Large intestine (tissue), 3 donors: ENCODE data around the gene MTARC2. TPM values are rescaled to one million over a fixed set of nuclear protein-coding genes. Genes with fewer than 3 reads are reported as not detected.
A peak's percentile ranks its signal among the peaks of the same experiment; 100 is the strongest.

Experiments
- DNase-seq, 2 donors: peaks; one replicate each; pipeline versions ENCODE4 v3.0.0 to v3.0.0-alpha.2; 2013
- H3K27ac ChIP-seq: one replicate; pipeline ENCODE4 v1.5.1; 2013; ENCODE audit warnings: low read length
- H3K27me3 ChIP-seq: 2 replicates; pipeline ENCODE4 v1.6.1; 2013; ENCODE audit warnings: low read length; ENCODE audit not compliant: control insufficient read depth, insufficient read depth
- H3K36me3 ChIP-seq: 2 replicates; pipeline ENCODE4 v1.6.1; 2013; ENCODE audit warnings: low read length; ENCODE audit not compliant: control insufficient read depth, insufficient read depth
- H3K4me1 ChIP-seq: one replicate; pipeline ENCODE4 v1.6.1; 2013; ENCODE audit warnings: low read length; ENCODE audit not compliant: control insufficient read depth, insufficient read depth
- H3K4me3 ChIP-seq: one replicate; pipeline ENCODE4 v1.5.1; 2013; ENCODE audit warnings: low read length
- H3K9me3 ChIP-seq: one replicate; pipeline ENCODE4 v1.6.1; 2013; ENCODE audit warnings: mild to moderate bottlenecking, low read depth, low read length, moderate library complexity; ENCODE audit not compliant: control insufficient read depth
- WGBS: methylation state at CpG from one replicate; pipeline ENCODE4 v1.1.5; 2013; ENCODE audit warnings: low lambda C conversion rate; ENCODE audit not compliant: insufficient coverage; 5-methylcytosine and 5-hydroxymethylcytosine counted together
- polyA plus RNA-seq: library from polyadenylated mRNA; unstranded; fragments of 120-200 nt; gene quantifications from one replicate; pipeline ENCODE4 v1.2.1, GENCODE V29; 2013

The MTARC2 gene
- polyA plus RNA-seq, 1 donor: 93.5 TPM

- H3K27ac ChIP-seq: no peak overlapping the region
- no peaks in the 10 kb centered on the region for H3K27me3 ChIP-seq
- WGBS: no CpG with 5 or more reads among the region's 3 CpGs
- H3K4me3 ChIP-seq: no peak overlapping the region
- no peak for DNase-seq
- no peaks in the 10 kb centered on the region for H3K9me3 ChIP-seq
- peaks cover 33% of the 10 kb centered on the region for H3K36me3 ChIP-seq
- H3K4me1 ChIP-seq: peaks cover 62% of the 10 kb centered on the region
Measured at GRCh38 chr1:220764757-220765156, 16.6 kb downstream of the MTARC2 start.

- 25% methylated on average over 7 of the region's 8 CpGs for WGBS
Measured at GRCh38 chr1:220767312-220768125, 19.4 kb downstream of the MTARC2 start.

GRCh38 chr1:220768126-220768601 is 20.0 kb downstream of the MTARC2 start:
- no peak overlapping the region for H3K4me3 ChIP-seq
- peak overlapping the region; percentile 90 for H3K27ac ChIP-seq
- H3K27me3 ChIP-seq: no peaks in the 10 kb centered on the region
- WGBS: 20% methylated on average over 1 of the region's 5 CpGs
- H3K4me1 ChIP-seq: peaks cover 34% of the 10 kb centered on the region
- H3K36me3 ChIP-seq: peaks cover 45% of the 10 kb centered on the region
- no peaks in the 10 kb centered on the region for H3K9me3 ChIP-seq
- peak in 1 of 2 donors; percentile 69 for DNase-seq

More at GRCh38 chr1:220767312-220768125, 19.4 kb downstream of the MTARC2 start:
- H3K4me1 ChIP-seq: peaks cover 41% of the 10 kb centered on the region
- H3K9me3 ChIP-seq: no peaks in the 10 kb centered on the region
- peaks cover 45% of the 10 kb centered on the region for H3K36me3 ChIP-seq
- DNase-seq: peak; percentile 67 to 85
- peak overlapping the region; percentile 90 for H3K27ac ChIP-seq
- H3K4me3 ChIP-seq: no peak overlapping the region
- H3K27me3 ChIP-seq: no peaks in the 10 kb centered on the region

- Histone ChIP-seq H3K4me1 (peaks cover 29% of the 10 kb centered on the region), H3K4me3 (no peak overlapping the region), H3K27ac (no peak overlapping the region), H3K27me3 (no peaks in the 10 kb centered on the region), H3K36me3 (peaks cover 42% of the 10 kb centered on the region), H3K9me3 (no peaks in the 10 kb centered on the region)
- no peak for DNase-seq
- WGBS: no CpG with 5 or more reads among the region's 13 CpGs
Measured at GRCh38 chr1:220769205-220769604, 21.1 kb downstream of the MTARC2 start.

GRCh38 chr1:220770245-220770913 is 22.3 kb downstream of the MTARC2 start:
- Histone ChIP-seq H3K27me3 (no peaks in the 10 kb centered on the region), H3K9me3 (no peaks in the 10 kb centered on the region), H3K27ac (no peak overlapping the region), H3K4me1 (peaks cover 29% of the 10 kb centered on the region), H3K36me3 (peaks cover 42% of the 10 kb centered on the region), H3K4me3 (no peak overlapping the region)
- no CpG with 5 or more reads among the region's 15 CpGs for WGBS
- no peak for DNase-seq

GRCh38 chr1:220772846-220773245 is 24.7 kb downstream of the MTARC2 start:
- Histone ChIP-seq H3K9me3 (no peaks in the 10 kb centered on the region), H3K4me1 (peaks cover 17% of the 10 kb centered on the region), H3K36me3 (peaks cover 48% of the 10 kb centered on the region), H3K27ac (no peak overlapping the region), H3K4me3 (no peak overlapping the region), H3K27me3 (no peaks in the 10 kb centered on the region)
- DNase-seq: no peak
- 100% methylated on average over 1 of the region's 4 CpGs for WGBS

- 53% methylated on average over 2 of the region's 8 CpGs for WGBS
- Histone ChIP-seq H3K4me3 (no peak overlapping the region), H3K36me3 (peaks cover 55% of the 10 kb centered on the region), H3K27me3 (no peaks in the 10 kb centered on the region), H3K27ac (no peak overlapping the region), H3K9me3 (no peaks in the 10 kb centered on the region), H3K4me1 (no peaks in the 10 kb centered on the region)
- no peak for DNase-seq
Measured at GRCh38 chr1:220775240-220775853, 27.2 kb downstream of the MTARC2 start.

GRCh38 chr1:220776254-220776653 is 28.1 kb downstream of the MTARC2 start:
- DNase-seq: no peak
- Histone ChIP-seq H3K27me3 (no peaks in the 10 kb centered on the region), H3K4me3 (no peak overlapping the region), H3K9me3 (no peaks in the 10 kb centered on the region), H3K4me1 (no peaks in the 10 kb centered on the region), H3K36me3 (peaks cover 50% of the 10 kb centered on the region), H3K27ac (no peak overlapping the region)
- no CpG with 5 or more reads among the region's 7 CpGs for WGBS

GRCh38 chr1:220776720-220777326 is 28.7 kb downstream of the MTARC2 start:
- Histone ChIP-seq H3K27me3 (no peaks in the 10 kb centered on the region), H3K27ac (no peak overlapping the region), H3K4me1 (no peaks in the 10 kb centered on the region), H3K36me3 (peaks cover 52% of the 10 kb centered on the region), H3K9me3 (no peaks in the 10 kb centered on the region), H3K4me3 (no peak overlapping the region)
- DNase-seq: peak; percentile 58 to 60
- no CpG with 5 or more reads among the region's 19 CpGs for WGBS

GRCh38 chr1:220783453-220783852 is 35.3 kb downstream of the MTARC2 start:
- no peaks in the 10 kb centered on the region for H3K9me3 ChIP-seq
- H3K36me3 ChIP-seq: peaks cover 37% of the 10 kb centered on the region
- no peaks in the 10 kb centered on the region for H3K27me3 ChIP-seq
- 100% methylated on average over 1 of the region's 3 CpGs for WGBS
- H3K27ac ChIP-seq: no peak overlapping the region
- peaks cover 14% of the 10 kb centered on the region for H3K4me1 ChIP-seq
- H3K4me3 ChIP-seq: no peak overlapping the region
- no peak for DNase-seq
